ENCODE measurements around the gene EEF1G.

The EEF1G gene

DNA sequence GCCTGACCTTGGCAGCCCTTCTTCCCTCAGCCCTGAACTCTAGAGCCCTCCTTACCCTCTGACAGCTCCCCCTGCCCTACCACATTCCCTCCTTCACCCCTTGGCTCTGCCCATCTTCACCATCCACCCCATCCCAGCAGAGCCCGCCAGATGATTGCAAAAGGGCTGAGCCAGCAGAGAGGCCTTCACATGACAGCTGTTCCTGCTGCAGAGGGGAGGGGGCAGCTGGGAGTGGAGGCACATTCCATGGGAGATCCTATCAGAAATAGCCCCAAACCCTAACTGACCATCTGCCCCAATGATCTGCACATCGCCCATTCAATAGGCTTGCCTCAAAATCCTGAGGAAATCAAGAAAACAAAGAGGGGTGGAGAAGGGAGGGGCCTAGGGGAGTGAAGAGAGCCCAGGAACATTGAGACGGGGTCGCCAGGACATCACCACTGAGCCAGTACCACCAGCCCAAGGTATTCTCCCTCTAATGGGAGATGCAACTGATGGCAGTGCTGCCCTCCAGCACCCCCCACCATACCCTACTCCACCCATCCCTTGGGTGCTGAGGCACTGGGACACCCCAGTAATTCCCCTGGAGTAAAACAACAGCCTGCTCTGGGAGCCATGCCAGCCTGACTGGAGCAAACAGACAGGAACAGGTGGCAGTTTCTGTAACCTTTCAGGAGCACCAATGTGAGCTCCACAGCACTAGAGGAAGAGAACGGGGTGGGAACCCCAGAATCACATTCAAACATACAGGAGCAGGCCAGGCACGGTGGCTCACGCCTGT lies 19.1 kb downstream of the EEF1G start:
- peak overlapping the region; percentile 2 for H4K8ac ChIP-seq (ENCODE audit: low read length)
- H3K4me3 ChIP-seq (ENCODE audit: insufficient read depth in 1 of 2, low read depth in 1 of 2, low read length in 2 of 2): peak overlapping the region in 1 of 2 experiments; percentile 77
- H2BK120ac ChIP-seq (ENCODE audit: low read depth, low read length): peak overlapping the region; percentile 58
- peaks cover 10% of the 10 kb centered on the region for H3K79me1 ChIP-seq (replicated peaks; ENCODE audit: low read length, poor library complexity, severe bottlenecking)
- H2BK12ac ChIP-seq (ENCODE audit: low read length in 2 of 2): peak overlapping the region; percentile 0 to 80
- WGBS: 75% methylated on average over 6 of the region's 7 CpGs
- no peak overlapping the region for H2AFZ ChIP-seq (ENCODE audit: low read depth, low read length)
- no peak overlapping the region for H3K23ac ChIP-seq (ENCODE audit: low read length in 2 of 2)
- H3K18ac ChIP-seq (ENCODE audit: low read depth in 1 of 2, low read length in 2 of 2): peak overlapping the region; percentile 18 to 80
- peak overlapping the region; percentile 18 for H4K91ac ChIP-seq (ENCODE audit: low read length)
- H3K9me3 ChIP-seq (ENCODE audit: control insufficient read depth, low read length): no peaks in the 10 kb centered on the region
- H3K4me2 ChIP-seq (ENCODE audit: low read length, poor library complexity, severe bottlenecking): no peak overlapping the region
- no peak for DNase-seq
- H3K9ac ChIP-seq (ENCODE audit: low read length): peak overlapping the region; percentile 95
- peak overlapping the region; percentile 92 for H3K27ac ChIP-seq (ENCODE audit: low read length, poor library complexity, severe bottlenecking)
- H3K14ac ChIP-seq (ENCODE audit: low read length in 2 of 2): peak overlapping the region in 1 of 2 experiments; percentile 70
- peak overlapping the region; percentile 77 for H2BK15ac ChIP-seq (ENCODE audit: low read depth, poor library complexity, severe bottlenecking)
- H3K4me1 ChIP-seq (ENCODE audit: control insufficient read depth, insufficient read depth, low read depth, low read length): peaks cover 60% of the 10 kb centered on the region
- peak overlapping the region; percentile 58 for H2AK5ac ChIP-seq (ENCODE audit: low read length, severe bottlenecking)
- peak overlapping the region; percentile 1 to 71 for H3K4ac ChIP-seq (ENCODE audit: low read depth in 1 of 2, low read length in 2 of 2)
- H3K36me3 ChIP-seq (ENCODE audit: control insufficient read depth in 1 of 2, insufficient read depth in 2 of 2, low read depth in 1 of 2, low read length in 2 of 2): peaks cover 19 to 21% of the 10 kb centered on the region in 2 experiments
- H3K27me3 ChIP-seq (ENCODE audit: control insufficient read depth in 1 of 2, insufficient read depth in 1 of 2, low read length in 2 of 2): no peaks in the 10 kb centered on the region
- H2BK5ac ChIP-seq (ENCODE audit: low read depth, low read length, poor library complexity, severe bottlenecking): peak overlapping the region; percentile 19

DNA sequence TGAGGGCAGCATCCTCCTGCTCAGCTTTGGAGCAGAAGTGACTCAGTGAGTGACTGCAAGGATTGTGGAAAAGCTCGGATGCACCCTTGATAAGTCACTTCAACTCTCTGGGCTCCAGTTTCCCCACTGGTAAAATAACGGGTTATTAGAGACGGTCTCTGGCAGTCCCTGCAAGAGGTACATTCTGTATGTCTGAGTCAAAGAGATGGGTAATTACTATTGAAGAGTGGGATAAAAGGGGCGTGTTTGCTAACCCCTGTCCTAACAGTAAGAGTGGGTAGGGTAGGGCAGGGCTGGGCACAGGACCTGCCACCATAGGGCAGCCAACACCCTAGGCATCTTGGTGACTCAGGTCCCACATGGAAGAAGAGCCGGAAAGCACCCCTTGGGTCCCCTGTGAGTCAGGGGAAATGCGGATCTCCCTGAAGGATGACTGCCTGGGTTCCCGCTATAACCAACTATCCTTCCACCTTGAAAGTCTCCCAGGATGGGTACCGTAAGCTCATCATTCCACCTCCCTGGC lies 19.8 kb downstream of the EEF1G start:
- H3K79me1 ChIP-seq (replicated peaks; ENCODE audit: low read length, poor library complexity, severe bottlenecking): peaks cover 13% of the 10 kb centered on the region
- peak overlapping the region; percentile 92 for H3K27ac ChIP-seq (ENCODE audit: low read length, poor library complexity, severe bottlenecking)
- peak overlapping the region in 1 of 2 experiments; percentile 88 for H3K14ac ChIP-seq (ENCODE audit: low read length in 2 of 2)
- H4K91ac ChIP-seq (ENCODE audit: low read length): peak overlapping the region; percentile 94
- no peaks in the 10 kb centered on the region for H3K9me3 ChIP-seq (ENCODE audit: control insufficient read depth, low read length)
- WGBS: 5% methylated on average over 8 of the region's 8 CpGs
- peak overlapping the region in 1 of 2 experiments; percentile 77 for H3K4me3 ChIP-seq (ENCODE audit: insufficient read depth in 1 of 2, low read depth in 1 of 2, low read length in 2 of 2)
- H3K4me1 ChIP-seq (ENCODE audit: control insufficient read depth, insufficient read depth, low read depth, low read length): peaks cover 59% of the 10 kb centered on the region
- peak overlapping the region; percentile 70 for H2AK5ac ChIP-seq (ENCODE audit: low read length, severe bottlenecking)
- peak overlapping the region; percentile 18 to 99 for H3K18ac ChIP-seq (ENCODE audit: low read depth in 1 of 2, low read length in 2 of 2)
- H3K36me3 ChIP-seq (ENCODE audit: control insufficient read depth in 1 of 2, insufficient read depth in 2 of 2, low read depth in 1 of 2, low read length in 2 of 2): peaks cover 12 to 17% of the 10 kb centered on the region in 2 experiments
- peak overlapping the region; percentile 29 to 81 for H2BK12ac ChIP-seq (ENCODE audit: low read length in 2 of 2)
- no peaks in the 10 kb centered on the region for H3K27me3 ChIP-seq (ENCODE audit: control insufficient read depth in 1 of 2, insufficient read depth in 1 of 2, low read length in 2 of 2)
- peak overlapping the region; percentile 3 to 87 for H3K4ac ChIP-seq (ENCODE audit: low read depth in 1 of 2, low read length in 2 of 2)
- H2BK120ac ChIP-seq (ENCODE audit: low read depth, low read length): peak overlapping the region; percentile 58
- peak; percentile 93 for DNase-seq
- peak overlapping the region; percentile 53 for H2BK5ac ChIP-seq (ENCODE audit: low read depth, low read length, poor library complexity, severe bottlenecking)
- no peak overlapping the region for H2BK15ac ChIP-seq (ENCODE audit: low read depth, poor library complexity, severe bottlenecking)
- peak overlapping the region; percentile 43 for H3K4me2 ChIP-seq (ENCODE audit: low read length, poor library complexity, severe bottlenecking)
- H3K9ac ChIP-seq (ENCODE audit: low read length): peak overlapping the region; percentile 95
- H4K8ac ChIP-seq (ENCODE audit: low read length): peak overlapping the region; percentile 16
- no peak overlapping the region for H3K23ac ChIP-seq (ENCODE audit: low read length in 2 of 2)
- H2AFZ ChIP-seq (ENCODE audit: low read depth, low read length): no peak overlapping the region

DNA sequence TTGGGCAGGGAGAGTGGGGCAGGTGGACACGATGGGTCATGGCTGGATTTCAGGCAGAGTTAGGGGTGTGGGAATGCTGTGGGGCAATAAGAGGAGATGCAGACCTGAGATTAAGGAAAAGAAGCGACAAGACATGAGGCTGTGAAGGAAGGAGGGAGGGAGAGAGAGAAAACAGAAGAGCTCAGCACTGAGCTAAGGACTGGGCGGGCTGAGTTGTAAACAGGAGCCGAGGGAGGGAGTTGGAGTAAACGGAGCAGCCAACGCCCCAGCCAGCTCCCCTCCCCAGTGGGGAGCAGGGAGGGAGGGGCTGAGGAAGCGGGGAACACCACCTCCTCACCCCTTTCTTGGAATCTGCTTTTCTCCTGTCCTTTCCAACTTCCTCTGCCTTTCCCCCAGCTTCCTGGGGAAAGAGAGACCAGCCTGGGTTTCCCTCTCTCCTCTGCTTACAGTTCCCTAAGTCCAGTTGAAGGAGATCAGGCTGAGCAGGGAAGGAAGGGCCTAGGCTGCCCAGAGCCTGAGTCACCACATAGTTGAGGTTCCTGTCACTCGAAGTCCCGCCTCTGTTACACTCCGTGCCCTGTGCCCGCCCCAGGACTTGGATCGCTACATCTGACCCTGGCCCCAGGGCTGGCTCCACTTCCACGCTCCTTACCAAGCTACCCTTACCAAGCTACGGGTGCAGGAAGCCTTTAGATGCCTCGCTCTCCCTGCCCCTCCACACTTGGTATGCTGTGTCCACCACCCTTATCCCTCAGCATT lies 20.4 kb downstream of the EEF1G start:
- Histone ChIP-seq H3K23ac (ENCODE audit: low read length in 2 of 2) (peak overlapping the region; percentile 16 to 53), H3K9me3 (ENCODE audit: control insufficient read depth, low read length) (no peaks in the 10 kb centered on the region), H3K27ac (ENCODE audit: low read length, poor library complexity, severe bottlenecking) (peak overlapping the region; percentile 92), H2BK15ac (ENCODE audit: low read depth, poor library complexity, severe bottlenecking) (peak overlapping the region; percentile 99), H3K4ac (ENCODE audit: low read depth in 1 of 2, low read length in 2 of 2) (peak overlapping the region; percentile 68 to 87), H2BK120ac (ENCODE audit: low read depth, low read length) (peak overlapping the region; percentile 84), H3K4me2 (ENCODE audit: low read length, poor library complexity, severe bottlenecking) (peak overlapping the region; percentile 43), H3K4me3 (ENCODE audit: insufficient read depth in 1 of 2, low read depth in 1 of 2, low read length in 2 of 2) (peak overlapping the region in 1 of 2 experiments; percentile 77), H4K91ac (ENCODE audit: low read length) (peak overlapping the region; percentile 94), H3K9ac (ENCODE audit: low read length) (peak overlapping the region; percentile 95), H3K4me1 (ENCODE audit: control insufficient read depth, insufficient read depth, low read depth, low read length) (peaks cover 60% of the 10 kb centered on the region), H3K14ac (ENCODE audit: low read length in 2 of 2) (peak overlapping the region in 1 of 2 experiments; percentile 88), H2BK12ac (ENCODE audit: low read length in 2 of 2) (peak overlapping the region; percentile 94 to 99), H3K79me1 (replicated peaks; ENCODE audit: low read length, poor library complexity, severe bottlenecking) (peaks cover 13% of the 10 kb centered on the region), H3K27me3 (ENCODE audit: control insufficient read depth in 1 of 2, insufficient read depth in 1 of 2, low read length in 2 of 2) (no peaks in the 10 kb centered on the region), H3K36me3 (ENCODE audit: control insufficient read depth in 1 of 2, insufficient read depth in 2 of 2, low read depth in 1 of 2, low read length in 2 of 2) (peaks cover 7 to 12% of the 10 kb centered on the region in 2 experiments), H2AK5ac (ENCODE audit: low read length, severe bottlenecking) (peak overlapping the region; percentile 100), H2AFZ (ENCODE audit: low read depth, low read length) (no peak overlapping the region), H4K8ac (ENCODE audit: low read length) (peak overlapping the region; percentile 58), H3K18ac (ENCODE audit: low read depth in 1 of 2, low read length in 2 of 2) (peak overlapping the region; percentile 84 to 99), H2BK5ac (ENCODE audit: low read depth, low read length, poor library complexity, severe bottlenecking) (peak overlapping the region; percentile 93)
- WGBS: 1% methylated on average over 12 of the region's 15 CpGs
- peak; percentile 98 for DNase-seq

Data from mesenchymal stem cell (in vitro differentiated cells and primary cell).